ENCODE data around the gene HSBP1.

Gene HSBP1

GRCh38 chr16:83831456-83831987 is 23.7 kb downstream of the HSBP1 start:
- in situ Hi-C loops (cut with HindIII; ENCODE audit: low pct_unique_long_range_greater_than_20kb, low sequenced_read_pairs), result no loop called here
- DNase-seq (ENCODE audit: low read depth in 1 of 2, low spot score in 1 of 2), result no peak
- TF ChIP-seq JUND (IDR thresholded peaks at IDR 0.05; ENCODE audit: low read depth), result no peak

DNA sequence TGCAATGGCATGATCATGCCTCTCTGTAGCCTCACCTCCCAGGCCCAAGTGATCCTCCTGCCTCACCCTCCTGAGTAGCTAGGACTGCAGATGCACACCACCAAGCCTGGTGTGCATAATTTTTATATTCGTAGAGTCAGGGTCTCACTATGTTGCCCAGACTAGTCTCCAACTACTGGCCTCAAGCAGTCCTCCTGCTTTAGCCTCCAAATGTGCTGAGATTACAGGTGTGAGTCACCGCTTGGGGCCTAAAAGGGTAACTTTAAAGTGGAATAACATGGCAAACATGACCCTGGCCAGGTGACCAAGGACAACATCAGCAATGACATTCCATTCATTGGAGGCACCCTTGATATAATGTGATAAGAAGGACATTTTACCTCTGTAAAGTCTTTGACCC is 26.1 kb downstream of the HSBP1 start:
- in situ Hi-C loops (cut with HindIII; ENCODE audit: low pct_unique_long_range_greater_than_20kb, low sequenced_read_pairs), result no loop called here
- DNase-seq (ENCODE audit: low read depth in 1 of 2, low spot score in 1 of 2), result no peak
- no peak for TF ChIP-seq JUND (IDR thresholded peaks at IDR 0.05; ENCODE audit: low read depth)

GRCh38 chr16:83835586-83836566 is 28.1 kb downstream of the HSBP1 start:
- no peak for TF ChIP-seq JUND (IDR thresholded peaks at IDR 0.05; ENCODE audit: low read depth)
- in situ Hi-C loops (cut with HindIII; ENCODE audit: low pct_unique_long_range_greater_than_20kb, low sequenced_read_pairs), result no loop called here
- DNase-seq (ENCODE audit: low read depth in 1 of 2, low spot score in 1 of 2), result no peak

- DNase-seq (ENCODE audit: low read depth in 1 of 2, low spot score in 1 of 2), result no peak
- in situ Hi-C loops (cut with HindIII; ENCODE audit: low pct_unique_long_range_greater_than_20kb, low sequenced_read_pairs), result no loop called here
- TF ChIP-seq JUND (IDR thresholded peaks at IDR 0.05; ENCODE audit: low read depth), result no peak
Observed at GRCh38 chr16:83837566-83837965, 29.8 kb downstream of the HSBP1 start.

GRCh38 chr16:83838151-83838550 is 30.4 kb downstream of the HSBP1 start:
- DNase-seq (ENCODE audit: low read depth in 1 of 2, low spot score in 1 of 2), result no peak
- in situ Hi-C loops (cut with HindIII; ENCODE audit: low pct_unique_long_range_greater_than_20kb, low sequenced_read_pairs), result no loop called here
- TF ChIP-seq JUND (IDR thresholded peaks at IDR 0.05; ENCODE audit: low read depth), result no peak

DNA sequence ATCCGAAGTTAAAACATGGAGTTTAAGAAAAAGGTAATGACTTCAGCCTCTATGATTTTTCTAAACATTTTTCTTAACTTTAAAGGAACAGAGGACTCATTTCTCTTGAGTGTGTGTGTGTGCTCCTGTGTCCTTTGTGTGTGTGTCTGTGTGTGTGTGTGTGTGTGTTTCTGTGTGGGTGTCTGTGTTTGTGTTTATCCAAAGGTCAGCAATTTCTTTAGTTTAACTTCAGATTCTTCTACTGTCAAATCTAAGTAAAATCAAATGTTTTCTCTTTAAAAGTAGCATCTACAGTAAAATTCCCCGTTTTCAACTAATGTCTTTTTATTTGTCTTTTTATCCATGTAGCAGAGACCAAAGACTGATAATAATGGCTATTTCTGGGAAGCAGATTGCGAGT is 31.8 kb downstream of the HSBP1 start:
- in situ Hi-C loops (cut with HindIII; ENCODE audit: low pct_unique_long_range_greater_than_20kb, low sequenced_read_pairs), result no loop called here
- DNase-seq (ENCODE audit: low read depth in 1 of 2, low spot score in 1 of 2), result no peak
- no peak for TF ChIP-seq JUND (IDR thresholded peaks at IDR 0.05; ENCODE audit: low read depth)

GRCh38 chr16:83840060-83840617 is 32.4 kb downstream of the HSBP1 start:
- no peak for DNase-seq (ENCODE audit: low read depth in 1 of 2, low spot score in 1 of 2)
- in situ Hi-C loops (cut with HindIII; ENCODE audit: low pct_unique_long_range_greater_than_20kb, low sequenced_read_pairs), result no loop called here
- TF ChIP-seq JUND (IDR thresholded peaks at IDR 0.05; ENCODE audit: low read depth), result no peak

DNA sequence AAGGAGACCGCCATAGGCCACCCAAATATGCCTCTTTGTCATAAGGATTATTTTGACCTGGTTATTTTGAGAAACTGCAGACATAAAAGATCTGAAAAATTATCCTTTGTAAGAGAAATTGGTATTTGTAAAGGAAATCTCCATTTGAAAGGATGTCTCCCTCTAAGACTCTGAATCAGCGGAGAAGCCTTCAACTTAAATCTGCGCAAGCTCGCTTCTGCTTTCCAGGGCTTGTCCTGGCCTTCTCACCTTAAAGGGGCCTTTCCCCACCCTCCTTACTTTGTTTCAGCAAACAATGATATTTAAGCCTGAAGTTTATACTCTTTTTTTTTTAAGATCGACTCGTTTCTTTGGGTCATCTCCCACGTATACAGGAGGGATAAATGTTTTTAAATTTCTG is 34.5 kb downstream of the HSBP1 start:
- TF ChIP-seq JUND (IDR thresholded peaks at IDR 0.05; ENCODE audit: low read depth), result no peak
- no peak for DNase-seq (ENCODE audit: low read depth in 1 of 2, low spot score in 1 of 2)
- in situ Hi-C loops (cut with HindIII; ENCODE audit: low pct_unique_long_range_greater_than_20kb, low sequenced_read_pairs), result no loop called here

DNA sequence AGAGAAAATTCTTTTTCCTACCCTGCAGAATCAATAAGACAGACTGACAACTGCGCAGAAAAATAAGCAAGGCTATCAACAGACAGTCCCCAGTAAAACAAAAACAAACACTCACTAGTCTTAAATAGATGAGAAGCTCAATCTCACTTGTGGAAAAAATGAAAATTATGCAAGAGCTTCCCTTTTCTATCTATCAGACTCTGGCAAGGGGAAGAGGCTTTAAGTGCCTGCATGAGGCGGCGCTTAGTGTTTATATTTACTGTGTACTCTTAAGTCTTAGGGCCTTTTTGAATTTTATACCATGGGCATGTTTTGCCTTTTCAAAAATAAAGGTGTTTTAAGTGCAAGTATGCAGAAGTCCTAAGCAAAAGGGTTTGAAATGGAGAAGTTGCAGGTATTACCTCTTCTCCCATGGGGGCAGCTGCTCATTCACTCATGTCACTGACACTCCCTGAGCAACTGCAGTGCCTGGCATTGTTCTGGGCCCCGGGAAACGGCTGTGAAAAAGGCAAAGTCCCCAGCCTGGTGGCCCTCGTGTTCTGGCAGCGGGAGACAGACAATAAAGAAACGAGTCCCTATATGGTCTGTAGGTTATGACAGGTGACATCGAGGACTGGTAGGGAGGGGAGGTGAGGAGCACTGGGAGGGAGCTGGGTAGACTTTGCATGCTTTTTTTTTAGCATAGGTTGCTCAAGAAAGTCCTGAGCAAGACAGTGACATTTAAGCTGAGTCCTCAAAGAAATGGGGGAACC is 35.2 kb downstream of the HSBP1 start:
- in situ Hi-C loops (cut with HindIII; ENCODE audit: low pct_unique_long_range_greater_than_20kb, low sequenced_read_pairs), result no loop called here
- DNase-seq (ENCODE audit: low read depth in 1 of 2, low spot score in 1 of 2), result no peak
- no peak for TF ChIP-seq JUND (IDR thresholded peaks at IDR 0.05; ENCODE audit: low read depth)

DNA sequence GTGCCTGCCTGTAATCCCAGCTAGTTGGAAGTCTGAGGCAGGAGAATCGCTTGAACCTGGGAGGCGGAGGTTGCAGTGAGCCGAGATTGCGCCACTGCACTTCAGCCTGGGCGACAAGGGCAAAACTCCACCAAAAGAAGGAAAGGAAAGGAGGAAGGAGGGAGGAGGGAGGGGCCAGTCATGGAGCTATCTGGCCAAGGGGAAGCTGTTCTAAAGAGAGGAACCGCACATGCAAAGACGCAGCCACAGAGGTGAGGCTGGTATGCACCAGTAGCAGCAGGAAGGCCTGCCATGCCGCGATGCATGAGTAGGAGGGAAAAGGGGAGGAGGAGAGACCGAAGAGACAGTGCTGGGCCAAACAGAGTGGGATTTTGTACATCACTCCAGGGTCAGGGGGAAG is 35.9 kb downstream of the HSBP1 start:
- in situ Hi-C loops (cut with HindIII; ENCODE audit: low pct_unique_long_range_greater_than_20kb, low sequenced_read_pairs), result no loop called here
- TF ChIP-seq JUND (IDR thresholded peaks at IDR 0.05; ENCODE audit: low read depth), result no peak
- no peak for DNase-seq (ENCODE audit: low read depth in 1 of 2, low spot score in 1 of 2)

DNA sequence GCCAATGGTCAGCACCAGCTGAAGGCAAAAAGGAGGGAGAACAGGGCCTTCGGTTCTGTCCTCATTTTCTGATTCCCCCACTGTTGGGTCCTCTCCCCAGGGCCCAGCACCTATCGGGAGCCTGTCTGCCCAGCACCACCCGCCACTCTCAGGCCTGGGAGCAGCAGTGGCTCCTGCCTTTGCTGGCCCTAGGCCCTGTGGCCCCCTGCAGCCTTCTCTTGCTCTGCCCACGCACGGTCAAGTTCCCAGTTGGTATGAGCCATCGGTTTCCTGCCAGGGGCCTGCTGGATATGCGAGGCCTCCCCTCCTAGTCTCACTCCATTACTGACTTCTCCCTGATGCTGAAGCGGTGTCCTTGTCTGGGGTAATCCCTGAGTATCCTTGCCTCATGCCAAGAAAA is 37.5 kb downstream of the HSBP1 start:
- in situ Hi-C loops (cut with HindIII; ENCODE audit: low pct_unique_long_range_greater_than_20kb, low sequenced_read_pairs), result no loop called here
- no peak for TF ChIP-seq JUND (IDR thresholded peaks at IDR 0.05; ENCODE audit: low read depth)
- no peak for DNase-seq (ENCODE audit: low read depth in 1 of 2, low spot score in 1 of 2)

DNA sequence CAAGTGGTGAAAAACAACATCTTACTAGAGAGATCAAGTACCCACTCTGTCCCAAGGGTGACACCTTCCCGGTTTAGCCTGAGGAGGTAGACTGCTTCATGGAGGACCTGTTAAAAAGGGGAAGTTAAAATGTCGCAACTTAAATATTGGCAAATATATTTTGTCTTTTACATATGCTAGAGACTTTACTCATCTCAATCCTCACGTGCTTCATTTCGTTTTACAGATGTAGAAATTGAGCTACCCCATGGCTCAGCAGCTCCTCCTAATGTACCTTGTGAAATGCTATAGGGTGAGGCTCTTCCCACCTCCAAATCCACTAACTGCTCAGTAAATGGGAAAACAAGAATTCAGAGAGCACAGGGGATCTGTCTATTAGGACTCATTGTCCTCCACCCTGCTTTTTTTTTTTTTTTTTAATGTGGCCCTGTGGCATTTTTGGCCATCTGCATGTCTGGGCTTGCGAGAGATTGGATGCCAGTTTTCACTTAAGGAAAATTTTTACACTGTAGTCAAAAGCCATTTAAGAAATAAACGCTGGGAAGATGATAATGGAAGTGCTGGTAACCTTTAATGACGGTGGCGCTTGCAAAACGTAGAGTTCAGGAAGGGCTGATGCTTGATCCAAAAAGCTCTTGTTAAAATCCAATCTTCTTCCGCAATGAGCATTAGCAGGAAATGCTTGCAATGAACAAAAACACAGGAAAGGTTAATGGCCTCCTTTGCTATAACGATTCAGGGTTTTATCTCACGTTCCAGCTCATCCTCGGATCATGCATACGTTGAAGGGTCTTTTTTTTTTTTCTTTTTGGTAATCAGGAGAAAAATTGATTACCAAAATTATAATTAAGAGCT is 39.8 kb downstream of the HSBP1 start:
- DNase-seq (ENCODE audit: low read depth in 1 of 2, low spot score in 1 of 2), result no peak
- TF ChIP-seq JUND (IDR thresholded peaks at IDR 0.05; ENCODE audit: low read depth), result no peak
- in situ Hi-C loops (cut with HindIII; ENCODE audit: low pct_unique_long_range_greater_than_20kb, low sequenced_read_pairs), result no loop called here

Measured in T47D (cell line).